Spleen (tissue), 3 donors: Measurements from ENCODE around the gene ADAMTS3.
A peak's percentile ranks its signal among the peaks of the same experiment; 100 is the strongest.

ENCODE experiments used
- POLR2A ChIP-seq, 3 donors: fragments of 450-650 bp; IDR thresholded peaks; one replicate each; pipeline ENCODE4 v1.5.1; 2017; ENCODE audit warnings: antibody characterized with exemption in 3 of 3, mild to moderate bottlenecking in 1 of 3
- POLR2AphosphoS5 ChIP-seq, 3 donors: sonication (generic); formaldehyde crosslinking; IDR thresholded peaks; one replicate each; pipeline ENCODE4 v1.5.1; 2017; ENCODE audit warnings: antibody characterized with exemption in 3 of 3

DNA sequence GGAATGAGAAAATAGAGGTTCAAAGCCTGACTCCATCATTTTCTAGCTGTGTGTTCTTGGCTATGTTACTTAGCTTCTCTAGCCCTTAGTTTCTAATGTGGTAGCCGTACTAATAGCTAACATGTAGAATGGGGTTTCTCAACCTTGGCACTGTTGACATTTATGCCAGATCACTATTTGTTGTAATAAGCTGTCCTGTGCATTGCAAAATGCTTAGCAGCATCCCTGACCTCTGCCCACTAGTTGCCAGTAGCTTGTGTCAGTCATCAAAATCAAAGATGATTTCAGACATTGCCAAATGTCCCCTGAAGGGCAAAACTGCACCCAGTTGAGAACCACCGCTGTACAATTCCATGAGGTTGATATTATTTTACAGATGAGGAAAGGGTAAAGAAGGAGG, 18.3 kb upstream of the ADAMTS3 start:
- no peak for TF ChIP-seq POLR2A (IDR thresholded peaks at IDR 0.05)
- peak in 1 of 3 donors; percentile 17 for TF ChIP-seq POLR2AphosphoS5 (IDR thresholded peaks at IDR 0.05)
